Raji (cell line): Measurements from ENCODE around the gene TCF3.

Source experiments
- POLR2A ChIP-seq: IDR thresholded peaks from 2 replicates; pipeline ENCODE4 v1.6.1; 2011; ENCODE audit warnings: low read depth, low read length, control low read depth; ENCODE audit not compliant: insufficient read depth

The TCF3 gene

DNA sequence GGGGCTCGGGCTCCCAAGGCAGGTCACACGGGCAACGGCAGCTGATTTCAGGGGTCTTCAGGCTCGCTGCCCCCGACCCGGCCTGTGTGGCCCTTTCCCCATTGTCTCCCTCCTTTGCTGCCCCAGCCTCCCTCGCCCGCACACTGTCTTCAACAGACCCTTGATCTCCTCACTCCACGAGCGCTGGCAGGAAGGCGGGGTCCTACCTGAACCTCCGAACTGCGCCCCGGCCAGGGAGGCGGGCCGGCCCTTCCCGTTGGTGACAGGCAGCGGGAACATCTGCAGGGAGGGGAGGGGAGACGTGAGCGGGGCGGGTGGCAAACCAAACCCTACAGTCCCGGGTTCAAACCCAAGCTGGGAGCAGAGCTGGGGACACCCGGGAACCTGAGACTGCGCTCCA is 6.3 kb downstream of the TCF3 start:
- no peak for TF ChIP-seq POLR2A

DNA sequence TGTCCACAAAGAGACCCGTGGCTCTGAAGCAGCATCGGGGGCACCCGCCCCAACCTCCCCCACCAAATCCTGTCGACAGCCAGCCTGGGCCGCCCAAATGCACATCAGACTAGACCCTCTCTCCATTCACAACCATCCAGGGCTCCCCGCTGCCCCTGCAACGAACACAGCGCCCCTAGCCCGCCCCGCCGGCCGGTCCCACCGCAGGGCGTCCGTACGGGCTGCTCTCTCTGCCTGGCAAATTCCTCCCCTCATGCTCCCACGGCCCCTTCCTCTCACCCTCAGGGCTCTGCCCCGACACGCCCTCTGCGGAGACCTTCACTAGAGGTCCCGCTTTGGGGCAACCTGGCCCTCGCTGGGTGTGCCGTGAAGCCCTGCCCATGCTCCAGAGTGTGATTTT is 7.1 kb downstream of the TCF3 start:
- no peak for TF ChIP-seq POLR2A

DNA sequence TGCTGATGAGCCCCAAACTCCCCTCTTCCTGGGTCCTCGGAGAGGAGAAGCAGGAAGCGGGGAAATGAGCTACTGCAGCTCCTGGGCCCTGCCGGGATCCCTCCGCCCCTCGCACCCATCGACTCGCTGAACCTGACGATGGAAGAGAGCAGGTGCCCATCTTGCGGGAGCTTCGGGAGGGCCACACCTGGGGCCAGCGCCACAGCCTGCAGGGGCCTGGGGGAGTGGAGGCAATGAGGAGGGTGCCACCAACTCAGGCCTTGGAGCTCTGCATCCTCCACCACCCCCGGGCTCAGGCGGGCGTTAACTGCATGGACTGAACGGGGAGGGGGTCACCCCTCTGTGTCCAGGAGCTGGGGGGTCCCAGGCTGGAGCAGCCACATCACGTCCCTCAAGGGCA is 8.3 kb downstream of the TCF3 start:
- no peak for TF ChIP-seq POLR2A

DNA sequence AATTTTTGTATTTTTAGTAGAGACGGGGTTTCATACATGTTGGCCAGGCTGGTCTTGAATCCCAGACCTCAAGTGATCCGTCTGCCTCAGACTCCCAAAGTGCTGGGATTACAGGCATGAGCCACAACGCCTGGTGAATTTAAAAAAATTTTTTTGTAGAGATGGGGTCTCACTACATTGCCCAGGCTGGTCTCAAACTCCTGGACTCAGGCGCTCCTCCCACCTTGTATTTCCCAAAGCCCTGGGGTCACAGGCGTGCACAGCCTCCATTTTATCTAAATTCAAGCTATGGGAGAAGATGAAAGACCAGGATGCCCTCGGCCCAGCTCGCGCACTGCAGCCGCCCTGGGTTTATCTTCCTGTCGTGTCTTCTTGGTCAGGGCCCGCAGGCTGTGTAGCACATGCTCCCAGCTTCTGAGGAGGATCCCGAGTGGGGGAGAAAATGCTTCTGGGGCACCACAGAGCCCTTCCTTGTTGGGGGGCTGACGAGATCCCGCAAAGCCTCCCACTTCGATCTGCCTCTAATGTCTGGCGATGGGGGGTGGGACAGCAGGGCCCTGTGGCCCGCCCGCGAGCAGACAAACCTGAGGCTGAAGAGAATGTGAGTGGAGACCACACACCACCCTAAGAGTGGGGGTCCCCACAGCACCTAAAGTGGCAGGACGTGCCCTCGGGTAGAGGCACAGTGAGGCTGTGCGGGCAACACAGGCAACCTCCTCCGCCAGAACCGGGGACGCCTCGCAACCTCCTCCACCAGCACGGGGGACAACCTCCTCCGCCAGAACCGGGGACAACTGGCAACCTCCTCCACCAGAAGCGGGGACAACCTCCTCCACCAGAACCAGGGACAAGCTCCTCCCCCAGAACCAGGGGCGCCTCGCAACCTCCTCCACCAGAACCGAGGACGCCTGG is 15.8 kb downstream of the TCF3 start:
- TF ChIP-seq POLR2A = no peak

DNA sequence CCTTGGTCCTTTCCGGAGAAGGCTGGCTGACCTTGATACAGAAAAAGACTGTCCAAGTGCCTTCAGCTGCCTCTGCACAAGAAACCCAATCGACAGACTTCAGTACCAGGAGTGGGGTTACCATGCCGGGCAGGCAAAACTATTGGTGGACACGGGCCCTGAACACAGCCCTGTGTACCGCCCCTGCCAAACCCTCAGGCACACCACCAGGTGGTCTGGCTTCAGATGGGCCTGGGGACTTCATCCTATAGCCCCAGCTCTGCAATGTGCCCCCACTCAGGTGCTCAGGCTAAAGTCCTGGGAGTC is 17.5 kb downstream of the TCF3 start:
- no peak for TF ChIP-seq POLR2A

DNA sequence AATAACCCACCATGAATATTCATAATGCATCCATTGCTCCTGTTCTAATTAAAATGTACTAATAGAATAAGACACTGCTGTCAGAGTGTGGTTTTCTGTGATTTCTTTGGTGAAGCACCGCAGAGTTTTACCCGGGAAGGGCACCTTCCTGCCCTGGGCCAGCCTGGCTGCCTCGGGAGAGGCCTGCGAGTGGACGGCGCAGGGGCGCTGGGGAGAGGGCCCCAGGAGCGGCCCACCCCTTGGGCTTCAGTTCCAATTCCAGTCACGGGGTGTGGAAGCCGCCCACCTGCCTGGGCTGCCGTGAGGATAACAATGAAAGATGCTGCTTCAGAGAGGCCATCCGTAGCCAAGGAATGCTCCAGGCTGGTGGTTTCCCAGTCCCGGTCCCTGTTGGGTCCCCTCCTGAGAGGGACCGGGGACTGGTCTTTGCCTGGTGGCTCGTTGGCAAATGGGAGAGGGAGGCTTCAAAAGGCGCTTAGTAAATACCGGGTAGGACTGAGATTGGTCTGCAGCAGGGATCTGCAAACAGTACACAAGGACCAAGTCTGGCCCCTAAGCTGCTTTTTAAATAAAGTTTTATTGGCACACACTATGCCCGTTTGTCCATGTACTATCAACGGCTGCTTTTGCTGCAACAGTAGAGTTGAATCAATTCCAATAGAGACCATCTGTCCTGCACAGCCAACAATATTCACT is 18.0 kb downstream of the TCF3 start:
- no peak for TF ChIP-seq POLR2A

DNA sequence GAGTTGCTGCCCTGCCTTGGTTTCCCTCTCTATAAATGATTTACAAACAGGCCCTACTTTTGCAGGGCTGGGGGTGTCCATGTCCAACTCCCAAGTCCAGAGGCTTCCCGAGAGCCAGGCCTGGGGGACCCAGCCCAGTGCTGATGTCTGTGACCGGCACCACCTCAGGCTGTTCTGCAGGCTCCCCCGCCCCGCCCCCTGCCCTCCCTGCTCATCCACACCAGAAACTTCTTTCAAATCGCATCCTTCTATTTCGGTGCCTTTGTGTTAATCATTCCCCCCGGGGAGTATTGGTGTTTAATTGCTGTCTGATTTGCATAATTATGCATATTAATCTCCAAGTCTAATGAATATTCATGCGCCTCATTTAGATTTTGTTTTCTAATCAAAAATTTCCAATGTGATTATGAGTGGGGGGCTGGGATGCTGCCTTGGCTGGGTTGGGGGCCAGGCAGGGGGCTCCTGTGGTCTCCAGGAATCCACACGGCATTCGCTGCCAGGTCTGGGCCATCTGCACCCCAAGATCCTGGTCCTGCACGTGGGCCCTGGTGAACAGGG is 19.1 kb downstream of the TCF3 start:
- TF ChIP-seq POLR2A = no peak

DNA sequence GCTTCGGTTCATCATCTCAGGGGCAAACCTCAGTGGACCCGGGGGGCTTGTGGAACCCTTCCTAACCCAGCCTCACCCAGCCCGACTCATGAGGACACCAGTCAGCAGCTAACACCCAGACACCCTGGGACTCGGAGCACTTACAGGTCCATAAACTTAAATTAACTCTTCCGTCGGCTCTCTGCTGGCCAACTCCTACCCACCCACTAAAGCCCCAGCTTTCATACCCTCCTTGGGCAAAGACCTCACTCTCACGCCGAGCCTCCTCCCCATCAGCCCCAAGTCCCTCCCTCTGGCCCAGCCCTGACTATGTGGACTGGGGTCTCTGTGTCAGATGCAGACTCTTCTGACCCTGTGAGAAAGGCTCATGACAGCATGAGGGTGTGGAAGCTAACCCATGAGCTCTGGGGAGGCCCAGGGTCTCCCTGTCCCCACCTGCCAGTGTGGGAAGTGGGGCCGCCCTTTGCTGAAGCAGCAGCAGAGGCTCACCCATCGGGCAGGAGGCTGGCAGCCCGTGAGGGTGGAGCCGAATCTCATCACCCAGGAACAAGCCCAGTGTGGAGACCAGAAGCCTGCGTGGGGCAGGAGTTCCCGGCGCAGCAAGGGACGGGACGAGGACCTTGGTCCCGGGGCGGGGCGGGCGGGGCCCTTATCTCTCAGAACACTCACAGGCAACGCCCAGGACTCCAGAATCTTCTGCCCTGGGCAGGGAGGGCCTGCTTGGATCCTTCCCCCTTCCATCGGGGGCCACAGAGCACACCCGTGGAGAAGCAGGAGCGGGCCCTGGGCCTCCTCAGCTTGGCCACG is 19.8 kb downstream of the TCF3 start:
- no peak for TF ChIP-seq POLR2A

DNA sequence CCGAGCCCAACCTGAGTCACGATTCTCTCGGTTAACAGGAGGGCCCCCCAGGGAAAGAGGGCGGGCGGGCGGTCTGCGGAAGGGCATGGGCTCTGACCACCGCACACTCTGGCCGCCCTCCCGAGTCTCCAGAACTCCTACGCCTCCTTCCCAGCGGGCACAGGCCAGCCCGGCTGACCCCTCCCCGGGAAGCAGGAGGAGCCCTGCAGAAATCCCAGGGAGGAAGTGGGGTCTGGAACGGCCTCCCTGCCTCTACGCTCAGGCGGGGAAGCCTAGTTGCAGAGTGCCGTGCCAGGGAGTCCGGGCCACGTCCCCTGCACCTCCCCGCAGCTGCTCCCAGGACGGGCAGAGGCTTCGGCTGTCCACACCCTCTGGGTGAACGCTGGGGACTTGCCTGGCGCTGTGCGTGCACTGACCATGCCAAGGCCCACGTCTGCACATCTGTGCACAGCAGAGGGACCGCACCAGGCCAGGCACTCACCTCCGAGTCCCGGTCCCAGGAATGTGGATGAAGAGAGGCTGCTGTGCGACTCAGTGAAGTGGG is 20.8 kb downstream of the TCF3 start:
- no peak for TF ChIP-seq POLR2A

DNA sequence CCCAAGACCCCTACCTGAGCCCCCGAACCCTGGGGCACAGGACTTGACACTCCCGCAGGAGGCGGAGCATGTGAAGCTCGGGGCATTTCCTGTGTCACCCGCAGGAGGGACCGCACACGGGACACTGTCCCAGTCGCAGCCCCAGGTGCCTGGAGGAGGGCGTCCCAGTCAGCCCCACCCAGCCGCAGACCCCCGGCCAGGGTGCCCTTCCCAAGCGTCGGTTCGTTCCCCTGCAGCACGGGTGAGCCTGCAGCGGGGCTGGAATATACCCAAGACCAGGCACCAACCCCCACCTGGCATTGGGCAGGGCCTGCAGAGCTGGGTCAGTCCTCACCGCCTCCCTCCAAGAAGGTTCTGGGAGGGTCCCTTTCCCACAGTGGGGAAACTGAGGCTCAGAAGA is 21.6 kb downstream of the TCF3 start:
- no peak for TF ChIP-seq POLR2A

DNA sequence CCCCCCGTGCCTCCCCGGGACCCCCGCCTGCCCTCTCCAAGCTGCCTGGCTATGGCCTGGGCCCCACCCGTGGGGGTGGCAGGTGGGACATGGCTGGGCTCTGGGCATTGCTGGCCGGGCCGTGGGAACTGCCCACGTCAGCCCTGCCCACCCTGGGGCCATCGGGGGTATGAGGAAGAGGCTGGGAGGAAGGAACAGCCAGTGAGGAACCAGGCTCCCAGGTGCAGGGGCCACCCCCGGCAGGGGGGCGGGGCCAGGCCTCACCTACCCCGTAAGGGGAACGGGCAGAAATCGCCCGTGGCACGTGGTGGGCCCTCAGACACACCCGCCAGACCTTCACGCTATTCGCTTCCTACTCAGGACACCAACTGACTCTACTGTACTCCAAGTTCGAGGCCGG is 22.4 kb downstream of the TCF3 start:
- no peak for TF ChIP-seq POLR2A

DNA sequence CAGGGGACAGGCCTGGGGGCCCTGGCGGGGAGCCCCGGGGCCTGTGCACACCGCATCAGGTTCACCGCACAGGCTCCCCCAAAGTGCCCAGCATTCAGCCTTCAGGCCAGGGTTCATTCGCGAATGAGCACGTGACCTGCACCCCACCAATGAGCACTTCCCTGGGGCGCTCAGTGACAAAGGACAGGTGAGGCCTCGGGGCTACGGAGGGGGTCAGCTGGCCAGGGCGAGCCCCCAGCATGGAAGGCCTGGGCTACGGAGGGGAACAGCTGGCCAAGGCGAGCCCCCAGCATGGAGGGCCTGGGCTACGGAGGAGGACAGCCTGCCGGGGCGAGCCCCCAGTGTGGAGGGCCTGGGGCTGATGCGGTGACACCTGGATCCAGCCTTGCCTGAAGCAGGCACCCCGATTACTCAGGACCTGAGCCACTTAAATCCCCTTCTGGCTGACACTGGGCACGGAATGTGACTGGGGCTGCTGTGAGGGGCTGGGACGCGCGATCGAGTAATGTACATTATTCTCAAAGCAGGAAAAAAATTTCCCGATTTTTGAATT is 23.1 kb downstream of the TCF3 start:
- no peak for TF ChIP-seq POLR2A

DNA sequence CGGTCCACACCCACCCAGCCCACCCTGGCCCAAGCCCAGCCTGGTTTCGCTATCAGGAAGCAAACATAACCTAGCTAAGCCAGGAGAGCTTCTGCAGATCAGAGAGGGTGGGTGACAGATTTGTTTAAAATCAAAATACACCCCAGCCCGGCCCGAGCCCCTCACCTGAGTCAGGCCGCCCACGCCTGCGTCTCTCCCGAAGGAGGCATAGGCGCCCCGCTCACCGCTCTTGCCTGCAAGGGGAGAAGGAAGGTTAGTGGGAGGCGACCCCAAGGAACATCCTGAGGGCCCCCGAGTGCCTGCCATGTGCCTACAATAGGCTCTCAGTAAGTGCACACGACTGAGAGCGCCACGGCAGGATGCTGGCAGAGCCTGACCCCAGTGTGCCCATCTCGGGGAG is 25.2 kb downstream of the TCF3 start:
- TF ChIP-seq POLR2A = no peak

DNA sequence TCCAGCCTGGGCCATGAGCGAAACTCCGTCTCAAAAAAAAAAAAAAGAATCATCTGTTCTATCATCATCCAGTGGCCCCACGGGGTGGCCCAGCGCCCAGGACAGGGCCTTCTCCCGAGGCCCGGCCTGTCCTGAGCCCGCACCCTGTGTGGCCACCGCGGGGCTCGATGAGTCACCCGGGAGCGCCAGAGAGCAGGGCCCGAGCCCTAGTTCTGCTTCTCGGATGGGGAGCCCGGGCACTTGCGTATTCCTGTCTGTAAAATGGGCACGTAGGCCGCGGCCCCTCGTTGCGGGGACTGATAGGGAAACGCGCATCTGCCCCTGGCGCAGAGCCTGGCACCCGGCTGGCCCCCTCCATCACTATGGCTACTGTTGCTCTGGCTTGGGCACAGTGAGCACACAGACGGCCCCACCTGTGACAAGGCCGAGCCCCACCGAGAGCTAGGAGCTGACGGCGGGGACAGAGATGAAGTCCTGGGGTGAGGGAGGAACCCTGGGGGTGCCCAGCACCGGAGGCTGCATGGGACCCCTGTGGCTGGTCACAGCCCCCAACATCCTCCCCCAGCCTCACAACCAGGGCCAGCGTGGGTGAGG is 25.9 kb downstream of the TCF3 start:
- no peak for TF ChIP-seq POLR2A
